Fibroblast of lung (primary cell): ENCODE data around the gene GLIS1. TPM values are rescaled to one million over a fixed set of nuclear protein-coding genes. Genes with fewer than 3 reads are reported as not detected.

Source experiments
- DNase-seq, 2 donors: peaks; one replicate each; pipeline versions ENCODE4 v3.0.0 to v3.0.0-alpha.2; 2010; ENCODE audit warnings: low read depth in 2 of 2
- H2AFZ ChIP-seq: 2 replicates; pipeline ENCODE4 v1.5.1; 2012; ENCODE audit warnings: low read length, control low read depth, inconsistent platforms
- H3K27ac ChIP-seq: 2 replicates; pipeline ENCODE4 v1.5.1; 2011; ENCODE audit warnings: low read length, control low read depth; ENCODE audit not compliant: insufficient read depth
- H3K27me3 ChIP-seq: 2 replicates; pipeline ENCODE4 v1.5.1; 2011; ENCODE audit warnings: mild to moderate bottlenecking, low read length; ENCODE audit not compliant: control insufficient read depth, insufficient read depth
- H3K36me3 ChIP-seq: 2 replicates; pipeline ENCODE4 v1.5.1; 2011; ENCODE audit warnings: low read length; ENCODE audit not compliant: control insufficient read depth, insufficient read depth
- H3K4me1 ChIP-seq: 2 replicates; pipeline ENCODE4 v1.5.1; 2011; ENCODE audit warnings: low read length; ENCODE audit not compliant: control insufficient read depth, insufficient read depth; ENCODE audit errors: extremely low read depth
- H3K4me2 ChIP-seq: 2 replicates; pipeline ENCODE4 v1.5.1; 2011; ENCODE audit warnings: low read length, control low read depth; ENCODE audit not compliant: insufficient read depth; ENCODE audit errors: extremely low read depth
- H3K4me3 ChIP-seq, 4 experiments: fragments of 200-600 bp in 1 of 4; sonication (generic) in 1 of 4; replicated peaks in 1 of 4; 2 replicates each; pipeline ENCODE4 v1.5.1; 2011 to 2016; ENCODE audit warnings: low read length in 4 of 4, low read depth in 3 of 4, mild to moderate bottlenecking in 3 of 4, control low read depth in 2 of 4, inconsistent platforms in 1 of 4, mixed read lengths in 1 of 4; ENCODE audit not compliant: insufficient read depth in 1 of 4; ENCODE audit errors: control extremely low read depth in 1 of 4
- H3K79me2 ChIP-seq: 2 replicates; pipeline ENCODE4 v1.5.1; 2012; ENCODE audit warnings: mild to moderate bottlenecking, low read length, inconsistent platforms; ENCODE audit not compliant: control insufficient read depth, insufficient read depth
- H3K9ac ChIP-seq: 2 replicates; pipeline ENCODE4 v1.5.1; 2011; ENCODE audit warnings: mild to moderate bottlenecking, low read length, control low read depth; ENCODE audit not compliant: insufficient read depth
- H3K9me3 ChIP-seq: 2 replicates; pipeline ENCODE4 v1.5.1; 2012; ENCODE audit warnings: low read depth, low read length; ENCODE audit not compliant: control insufficient read depth, insufficient read depth
- H4K20me1 ChIP-seq: 2 replicates; pipeline ENCODE4 v1.5.1; 2011; ENCODE audit warnings: low read length; ENCODE audit not compliant: control insufficient read depth, insufficient read depth; ENCODE audit errors: extremely low read depth
- CTCF ChIP-seq, 2 donors: IDR thresholded peaks in 1 of 2; conservative IDR thresholded peaks in 1 of 2; 1 replicate in 1 of 2; 2 replicates in 1 of 2; pipeline ENCODE4 v1.5.1; 2011 to 2012; ENCODE audit warnings: low read length in 2 of 2, control low read depth in 1 of 2, inconsistent platforms in 1 of 2, low read depth in 1 of 2, mild to moderate bottlenecking in 1 of 2
- EZH2 ChIP-seq: IDR thresholded peaks from 2 replicates; pipeline ENCODE4 v1.5.1; 2012; ENCODE audit warnings: low read length, control low read depth, mild to moderate bottlenecking; ENCODE audit errors: missing control alignments
- polyA plus RNA-seq, 2 donors: library from polyadenylated mRNA; depleted of rRNA in 1 of 2; stranded (reverse) in 1 of 2; unstranded in 1 of 2; fragments of >200 nt; gene quantifications; 2 replicates each; pipeline ENCODE4 v1.2.1, GENCODE V29; 2011 to 2012; ENCODE audit warnings: missing spikeins in 1 of 2
- total RNA-seq: library from RNA; depleted of rRNA; stranded (reverse); fragments of >200 nt; gene quantifications from 2 replicates; pipeline ENCODE4 v1.2.1, GENCODE V29; 2014

The GLIS1 gene
- total and polyA plus RNA-seq, 2 donors (not counting 1 experiment from before 2014, with no cell fraction given) = under 0.01 to 0.05 TPM

GRCh38 chr1:53547231-53547790 lies 191.7 kb downstream of the GLIS1 start:
- Histone ChIP-seq H3K4me1 (peaks cover 7% of the 10 kb centered on the region), H3K4me2 (no peak overlapping the region), H2AFZ (no peak overlapping the region), H4K20me1 (no peaks in the 10 kb centered on the region), H3K27ac (no peak overlapping the region), H3K79me2 (no peaks in the 10 kb centered on the region), H3K9ac (no peak overlapping the region), H3K27me3 (no peaks in the 10 kb centered on the region), H3K9me3 (no peaks in the 10 kb centered on the region), H3K4me3 (no peak overlapping the region), H3K36me3 (no peaks in the 10 kb centered on the region)
- TF ChIP-seq EZH2 = no peak
- TF ChIP-seq CTCF (conservative IDR thresholded peaks at IDR 0.05 in 1 of 2, IDR thresholded peaks at IDR 0.05 in 1 of 2; ENCODE audit: low read depth in 1 of 2, low read length in 2 of 2) = no peak
- DNase-seq = no peak

- no peak for TF ChIP-seq EZH2
- no peak for TF ChIP-seq CTCF (conservative IDR thresholded peaks at IDR 0.05 in 1 of 2, IDR thresholded peaks at IDR 0.05 in 1 of 2; ENCODE audit: low read depth in 1 of 2, low read length in 2 of 2)
- H3K79me2 ChIP-seq = no peaks in the 10 kb centered on the region
- no peaks in the 10 kb centered on the region for H4K20me1 ChIP-seq
- no peak overlapping the region for H3K27ac ChIP-seq
- no peaks in the 10 kb centered on the region for H3K9me3 ChIP-seq
- no peaks in the 10 kb centered on the region for H3K27me3 ChIP-seq
- H3K9ac ChIP-seq = no peak overlapping the region
- peaks cover 11% of the 10 kb centered on the region for H3K4me1 ChIP-seq
- DNase-seq = no peak
- no peak overlapping the region for H3K4me2 ChIP-seq
- H3K36me3 ChIP-seq = no peaks in the 10 kb centered on the region
- no peak overlapping the region for H3K4me3 ChIP-seq
- no peak overlapping the region for H2AFZ ChIP-seq
Measured at GRCh38 chr1:53546409-53547155, 192.4 kb downstream of the GLIS1 start.

- Histone ChIP-seq H2AFZ (no peak overlapping the region), H4K20me1 (no peaks in the 10 kb centered on the region), H3K27ac (no peak overlapping the region), H3K27me3 (no peaks in the 10 kb centered on the region), H3K4me2 (no peak overlapping the region), H3K36me3 (no peaks in the 10 kb centered on the region), H3K4me1 (peaks cover 15% of the 10 kb centered on the region), H3K4me3 (no peak overlapping the region), H3K9ac (no peak overlapping the region), H3K79me2 (no peaks in the 10 kb centered on the region), H3K9me3 (no peaks in the 10 kb centered on the region)
- no peak for TF ChIP-seq CTCF (conservative IDR thresholded peaks at IDR 0.05 in 1 of 2, IDR thresholded peaks at IDR 0.05 in 1 of 2; ENCODE audit: low read depth in 1 of 2, low read length in 2 of 2)
- no peak for TF ChIP-seq EZH2
- DNase-seq = no peak
Measured at GRCh38 chr1:53545663-53546408, 193.1 kb downstream of the GLIS1 start.
